Measurements from ENCODE around the gene GUK1. TPM values are rescaled to one million over a fixed set of nuclear protein-coding genes. Genes with fewer than 3 reads are reported as not detected.

The GUK1 gene
- total and polyA plus RNA-seq, 4 donors: 158 to 476 (median 307) TPM

DNA sequence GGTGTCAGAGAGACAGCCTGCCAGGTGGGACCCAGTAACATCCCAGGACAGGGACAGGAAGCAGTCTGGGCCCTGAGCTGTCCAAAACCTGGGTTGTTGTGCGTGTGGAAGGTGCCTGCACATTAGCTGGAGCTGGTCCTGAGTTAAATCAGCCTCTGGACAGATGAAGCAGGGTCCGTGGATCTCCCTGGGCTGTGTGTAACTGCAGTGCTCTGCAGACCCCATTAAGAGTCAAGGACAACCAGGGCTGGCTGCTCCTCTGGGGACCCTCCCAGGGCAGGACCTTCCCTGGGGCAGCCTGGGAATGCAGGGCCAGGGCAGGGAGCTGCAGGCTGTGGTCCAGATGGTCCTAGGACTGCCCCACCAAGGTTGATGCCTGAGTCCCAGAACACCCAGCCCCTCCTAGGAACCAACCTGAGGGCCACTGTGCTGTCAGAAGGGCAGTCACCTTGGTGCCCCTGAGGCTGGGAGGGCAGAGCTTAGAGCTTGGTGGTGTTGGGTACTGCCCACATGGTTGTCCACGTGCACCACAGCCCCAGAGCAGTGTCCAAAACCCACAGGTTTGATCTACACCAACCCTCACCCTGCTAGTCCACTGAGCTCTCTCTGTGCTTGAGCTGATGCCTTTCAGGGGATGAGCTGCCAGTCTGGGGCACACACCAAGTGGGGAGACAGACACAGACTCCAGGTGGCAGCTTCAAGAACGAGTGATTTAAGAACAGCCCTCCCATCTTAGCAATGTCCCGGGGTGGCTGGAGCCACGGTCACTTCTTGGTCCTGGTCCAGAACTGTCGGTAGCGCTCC is 33.9 kb upstream of the GUK1 start:
- TF ChIP-seq, protein P1, sequence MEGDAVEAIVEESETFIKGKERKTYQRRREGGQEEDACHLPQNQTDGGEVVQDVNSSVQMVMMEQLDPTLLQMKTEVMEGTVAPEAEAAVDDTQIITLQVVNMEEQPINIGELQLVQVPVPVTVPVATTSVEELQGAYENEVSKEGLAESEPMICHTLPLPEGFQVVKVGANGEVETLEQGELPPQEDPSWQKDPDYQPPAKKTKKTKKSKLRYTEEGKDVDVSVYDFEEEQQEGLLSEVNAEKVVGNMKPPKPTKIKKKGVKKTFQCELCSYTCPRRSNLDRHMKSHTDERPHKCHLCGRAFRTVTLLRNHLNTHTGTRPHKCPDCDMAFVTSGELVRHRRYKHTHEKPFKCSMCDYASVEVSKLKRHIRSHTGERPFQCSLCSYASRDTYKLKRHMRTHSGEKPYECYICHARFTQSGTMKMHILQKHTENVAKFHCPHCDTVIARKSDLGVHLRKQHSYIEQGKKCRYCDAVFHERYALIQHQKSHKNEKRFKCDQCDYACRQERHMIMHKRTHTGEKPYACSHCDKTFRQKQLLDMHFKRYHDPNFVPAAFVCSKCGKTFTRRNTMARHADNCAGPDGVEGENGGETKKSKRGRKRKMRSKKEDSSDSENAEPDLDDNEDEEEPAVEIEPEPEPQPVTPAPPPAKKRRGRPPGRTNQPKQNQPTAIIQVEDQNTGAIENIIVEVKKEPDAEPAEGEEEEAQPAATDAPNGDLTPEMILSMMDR (IDR thresholded peaks at IDR 0.05; ENCODE audit: control extremely low read depth, extremely low read depth): no peak
- 87 to 93% methylated on average over 8 of the region's 8 CpGs for WGBS, 2 donors
- Histone ChIP-seq H3K36me3 (ENCODE audit: control insufficient read depth in 4 of 4, insufficient read depth in 4 of 4, low read length in 4 of 4) (peaks cover 0 to 14% (median 4%) of the 10 kb centered on the region in 4 donors), H3K27me3 (ENCODE audit: control insufficient read depth in 3 of 3, insufficient read depth in 3 of 3, low read length in 2 of 3) (no peaks in the 10 kb centered on the region), H3K27ac (ENCODE audit: low read depth in 1 of 2, low read length in 1 of 2) (no peak overlapping the region), H3K4me3 (no peak overlapping the region), H3K9ac (ENCODE audit: insufficient read depth in 1 of 2, low read length in 2 of 2) (no peak overlapping the region), H3K4me1 (ENCODE audit: control insufficient read depth in 5 of 5, insufficient read depth in 5 of 5, low read length in 5 of 5) (peaks cover 2 to 18% (median 6%) of the 10 kb centered on the region in 5 donors), H3K9me3 (ENCODE audit: control insufficient read depth in 4 of 4, insufficient read depth in 3 of 4, low read length in 3 of 4) (no peaks in the 10 kb centered on the region)
- ATAC-seq (ENCODE audit: insufficient read depth, low FRiP score) (no peak), DNase-seq (no peak)

DNA sequence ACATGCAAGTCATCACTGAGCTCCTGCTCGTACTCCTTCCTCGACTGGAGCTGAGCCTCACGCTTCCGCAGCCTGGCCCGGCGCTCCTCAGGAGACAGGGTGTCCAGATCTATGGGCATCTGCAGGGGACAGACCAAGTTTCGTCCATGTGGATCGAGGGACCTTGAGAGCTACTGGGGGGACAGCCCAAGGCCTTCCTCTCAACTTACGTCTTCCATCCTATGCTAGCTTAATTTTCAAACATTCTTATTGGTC is 33.4 kb upstream of the GUK1 start:
- ATAC-seq (ENCODE audit: insufficient read depth, low FRiP score): no peak
- no peak for DNase-seq
- no peak overlapping the region for H3K4me3 ChIP-seq
- H3K36me3 ChIP-seq (ENCODE audit: control insufficient read depth in 4 of 4, insufficient read depth in 4 of 4, low read length in 4 of 4): peaks cover 0 to 14% (median 4%) of the 10 kb centered on the region in 4 donors
- H3K9me3 ChIP-seq (ENCODE audit: control insufficient read depth in 4 of 4, insufficient read depth in 3 of 4, low read length in 3 of 4): no peaks in the 10 kb centered on the region
- H3K27me3 ChIP-seq (ENCODE audit: control insufficient read depth in 3 of 3, insufficient read depth in 3 of 3, low read length in 2 of 3): no peaks in the 10 kb centered on the region
- no peak overlapping the region for H3K27ac ChIP-seq (ENCODE audit: low read depth in 1 of 2, low read length in 1 of 2)
- TF ChIP-seq, protein P1 (IDR thresholded peaks at IDR 0.05; ENCODE audit: control extremely low read depth, extremely low read depth): no peak
- H3K4me1 ChIP-seq (ENCODE audit: control insufficient read depth in 5 of 5, insufficient read depth in 5 of 5, low read length in 5 of 5): peaks cover 2 to 18% (median 6%) of the 10 kb centered on the region in 5 donors
- no peak overlapping the region for H3K9ac ChIP-seq (ENCODE audit: insufficient read depth in 1 of 2, low read length in 2 of 2)
- WGBS, 2 donors: 90 to 95% methylated on average over 9 of the region's 9 CpGs

DNA sequence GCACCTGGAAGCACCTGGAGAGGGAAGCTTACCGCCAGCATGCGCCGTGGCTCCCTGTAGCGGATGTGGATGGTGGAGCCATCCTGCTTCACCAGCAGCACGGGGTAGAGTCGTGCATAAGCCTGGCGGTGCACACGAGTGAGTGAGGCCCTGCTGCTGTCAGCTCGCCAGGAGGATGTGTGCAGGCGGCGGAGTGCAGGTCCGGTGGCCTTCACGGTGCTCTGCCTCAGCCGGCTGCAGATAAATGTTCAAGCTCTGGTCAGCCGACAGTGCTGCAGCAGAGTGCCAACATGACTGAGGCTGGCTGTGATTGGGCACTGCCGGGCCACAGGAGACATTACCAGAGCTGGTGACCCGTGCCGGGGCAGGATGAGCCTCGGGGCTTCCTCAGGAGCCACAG is 32.4 kb upstream of the GUK1 start:
- Histone ChIP-seq H3K9me3 (ENCODE audit: control insufficient read depth in 4 of 4, insufficient read depth in 3 of 4, low read length in 3 of 4) (no peaks in the 10 kb centered on the region), H3K36me3 (ENCODE audit: control insufficient read depth in 4 of 4, insufficient read depth in 4 of 4, low read length in 4 of 4) (peaks cover 0 to 14% (median 4%) of the 10 kb centered on the region in 4 donors), H3K27ac (ENCODE audit: low read depth in 1 of 2, low read length in 1 of 2) (no peak overlapping the region), H3K27me3 (ENCODE audit: control insufficient read depth in 3 of 3, insufficient read depth in 3 of 3, low read length in 2 of 3) (no peaks in the 10 kb centered on the region), H3K4me1 (ENCODE audit: control insufficient read depth in 5 of 5, insufficient read depth in 5 of 5, low read length in 5 of 5) (peaks cover 0 to 18% (median 6%) of the 10 kb centered on the region in 5 donors), H3K4me3 (no peak overlapping the region), H3K9ac (ENCODE audit: insufficient read depth in 1 of 2, low read length in 2 of 2) (no peak overlapping the region)
- 90 to 91% methylated on average over 19 of the region's 19 CpGs for WGBS, 2 donors
- TF ChIP-seq, protein P1 (IDR thresholded peaks at IDR 0.05; ENCODE audit: control extremely low read depth, extremely low read depth): no peak
- ATAC-seq (ENCODE audit: insufficient read depth, low FRiP score) (no peak), DNase-seq (no peak)
